ENCODE results near the gene IFTAP. TPM values are rescaled to one million over a fixed set of nuclear protein-coding genes. Genes with fewer than 3 reads are reported as not detected.

Gene IFTAP
- total RNA-seq, 1 experiment from 2014 or later, result 15.5 TPM

DNA sequence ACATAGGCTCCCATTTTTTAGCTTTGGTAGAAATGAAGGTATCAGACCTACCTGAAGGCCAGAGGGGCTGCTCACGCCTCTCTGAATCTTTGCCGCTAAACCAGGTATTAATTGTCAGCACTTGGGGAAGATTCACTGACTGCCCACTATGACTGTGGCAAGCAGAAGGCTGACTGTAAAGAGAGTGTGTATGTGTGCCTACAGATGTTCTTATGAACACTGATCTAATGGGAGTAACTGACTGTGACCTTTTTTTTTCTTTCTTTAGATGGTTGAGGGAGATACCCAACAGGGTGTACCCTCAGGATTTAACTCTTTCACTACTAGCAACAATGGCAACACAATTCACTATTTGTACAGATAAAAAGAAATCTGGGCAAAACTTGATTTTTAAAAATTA lies 3.7 kb downstream of the IFTAP start, which contains the start of gene RAG2:
TSS of gene RAG2 (minus strand) at position 186 of the 400 bp plus-strand sequence. CDS start 4,068 bp downstream, outside the sequence.
- Mint-ChIP-seq H3K4me1 (ENCODE audit: low read depth, unreplicated experiment) (no peaks in the 10 kb centered on the region), H3K27ac (ENCODE audit: unreplicated experiment) (no peak within 1 kb of the TSS), H3K9me3 (ENCODE audit: low read depth, unreplicated experiment) (peaks cover 1% of the 10 kb centered on the region), H3K27me3 (ENCODE audit: unreplicated experiment) (peaks cover 4% of the 10 kb centered on the region), H3K4me3 (ENCODE audit: low read depth, unreplicated experiment) (no peak within 1 kb of the TSS), H3K36me3 (ENCODE audit: insufficient read depth, unreplicated experiment) (peaks cover 8% of the 10 kb centered on the region)
- BruUV-seq (replicated peaks), result no TSS peak
- TF ChIP-seq, protein P1, sequence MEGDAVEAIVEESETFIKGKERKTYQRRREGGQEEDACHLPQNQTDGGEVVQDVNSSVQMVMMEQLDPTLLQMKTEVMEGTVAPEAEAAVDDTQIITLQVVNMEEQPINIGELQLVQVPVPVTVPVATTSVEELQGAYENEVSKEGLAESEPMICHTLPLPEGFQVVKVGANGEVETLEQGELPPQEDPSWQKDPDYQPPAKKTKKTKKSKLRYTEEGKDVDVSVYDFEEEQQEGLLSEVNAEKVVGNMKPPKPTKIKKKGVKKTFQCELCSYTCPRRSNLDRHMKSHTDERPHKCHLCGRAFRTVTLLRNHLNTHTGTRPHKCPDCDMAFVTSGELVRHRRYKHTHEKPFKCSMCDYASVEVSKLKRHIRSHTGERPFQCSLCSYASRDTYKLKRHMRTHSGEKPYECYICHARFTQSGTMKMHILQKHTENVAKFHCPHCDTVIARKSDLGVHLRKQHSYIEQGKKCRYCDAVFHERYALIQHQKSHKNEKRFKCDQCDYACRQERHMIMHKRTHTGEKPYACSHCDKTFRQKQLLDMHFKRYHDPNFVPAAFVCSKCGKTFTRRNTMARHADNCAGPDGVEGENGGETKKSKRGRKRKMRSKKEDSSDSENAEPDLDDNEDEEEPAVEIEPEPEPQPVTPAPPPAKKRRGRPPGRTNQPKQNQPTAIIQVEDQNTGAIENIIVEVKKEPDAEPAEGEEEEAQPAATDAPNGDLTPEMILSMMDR (IDR thresholded peaks at IDR 0.05; ENCODE audit: unreplicated experiment), result no peak
- intact Hi-C loops (cut with micrococcal nuclease; ENCODE audit: unreplicated experiment), result no loop called here
- DNase-seq, result no peak
- CTCF ChIA-PET, result no interaction called here

DNA sequence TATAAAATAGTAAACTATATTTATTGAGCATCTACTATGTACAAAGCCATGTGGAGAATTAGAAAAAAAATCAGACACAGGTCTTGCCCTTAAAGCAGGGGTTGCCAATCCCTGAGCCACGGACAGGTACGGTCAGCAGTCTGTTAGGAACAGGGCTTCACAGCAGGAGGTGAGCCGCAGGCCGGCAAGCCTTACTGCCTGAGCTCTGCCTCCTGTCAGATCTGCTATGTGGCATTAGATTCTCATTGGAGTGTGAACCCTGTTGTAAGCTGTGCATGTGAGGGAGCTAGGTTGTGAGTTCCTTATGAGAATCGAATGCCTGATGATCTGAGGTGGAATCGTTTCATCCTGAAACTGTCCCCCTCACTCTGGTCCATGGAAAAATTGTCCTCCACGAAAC lies 5.9 kb downstream of the IFTAP start:
- Mint-ChIP-seq H3K4me1 (ENCODE audit: low read depth, unreplicated experiment) (no peaks in the 10 kb centered on the region), H3K27ac (ENCODE audit: unreplicated experiment) (no peak overlapping the region), H3K27me3 (ENCODE audit: unreplicated experiment) (no peaks in the 10 kb centered on the region), H3K9me3 (ENCODE audit: low read depth, unreplicated experiment) (no peaks in the 10 kb centered on the region), H3K36me3 (ENCODE audit: insufficient read depth, unreplicated experiment) (no peaks in the 10 kb centered on the region), H3K4me3 (ENCODE audit: low read depth, unreplicated experiment) (no peak overlapping the region)
- CTCF ChIA-PET, result no interaction called here
- BruUV-seq (replicated peaks), result no TSS peak
- TF ChIP-seq, protein P1 (IDR thresholded peaks at IDR 0.05; ENCODE audit: unreplicated experiment), result no peak
- no peak for DNase-seq
- intact Hi-C loops (cut with micrococcal nuclease; ENCODE audit: unreplicated experiment), result no loop called here

GRCh38 chr11:36601155-36601554 lies 6.9 kb downstream of the IFTAP start:
- Mint-ChIP-seq H3K4me1 (ENCODE audit: low read depth, unreplicated experiment) (no peaks in the 10 kb centered on the region), H3K36me3 (ENCODE audit: insufficient read depth, unreplicated experiment) (no peaks in the 10 kb centered on the region), H3K4me3 (ENCODE audit: low read depth, unreplicated experiment) (no peak overlapping the region), H3K27ac (ENCODE audit: unreplicated experiment) (no peak overlapping the region), H3K9me3 (ENCODE audit: low read depth, unreplicated experiment) (no peaks in the 10 kb centered on the region), H3K27me3 (ENCODE audit: unreplicated experiment) (no peaks in the 10 kb centered on the region)
- CTCF ChIA-PET, result no interaction called here
- no peak for DNase-seq
- TF ChIP-seq, protein P1 (IDR thresholded peaks at IDR 0.05; ENCODE audit: unreplicated experiment), result no peak
- no TSS peak for BruUV-seq (replicated peaks)
- intact Hi-C loops (cut with micrococcal nuclease; ENCODE audit: unreplicated experiment), result no loop called here

DNA sequence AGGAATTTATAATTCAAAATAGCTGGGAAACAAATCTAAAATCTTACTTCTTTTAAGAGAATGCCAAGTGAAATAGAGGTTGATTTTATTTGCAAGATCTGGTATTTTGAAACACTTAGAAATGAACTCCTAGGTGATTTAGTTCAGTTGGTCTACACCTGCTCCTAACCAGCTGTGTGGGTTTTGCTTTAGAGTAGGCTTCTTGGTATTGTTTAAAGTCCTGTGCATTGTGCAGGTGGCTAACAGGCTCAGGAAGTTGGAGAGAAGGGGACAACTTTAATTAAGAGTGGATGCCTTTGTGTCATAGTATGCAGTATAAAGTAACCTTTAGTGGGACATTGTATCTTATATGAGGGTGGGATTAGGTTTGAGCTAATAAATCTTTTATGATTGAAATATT lies 7.8 kb downstream of the IFTAP start:
- H3K27ac Mint-ChIP-seq (ENCODE audit: unreplicated experiment), result no peak overlapping the region
- no peak for DNase-seq
- H3K4me1 Mint-ChIP-seq (ENCODE audit: low read depth, unreplicated experiment), result no peaks in the 10 kb centered on the region
- no peaks in the 10 kb centered on the region for H3K27me3 Mint-ChIP-seq (ENCODE audit: unreplicated experiment)
- CTCF ChIA-PET, result no interaction called here
- TF ChIP-seq, protein P1 (IDR thresholded peaks at IDR 0.05; ENCODE audit: unreplicated experiment), result no peak
- no peak overlapping the region for H3K4me3 Mint-ChIP-seq (ENCODE audit: low read depth, unreplicated experiment)
- no TSS peak for BruUV-seq (replicated peaks)
- intact Hi-C loops (cut with micrococcal nuclease; ENCODE audit: unreplicated experiment), result no loop called here
- no peaks in the 10 kb centered on the region for H3K9me3 Mint-ChIP-seq (ENCODE audit: low read depth, unreplicated experiment)
- no peaks in the 10 kb centered on the region for H3K36me3 Mint-ChIP-seq (ENCODE audit: insufficient read depth, unreplicated experiment)

All from Calu3 (cell line).